D721Med (cell line): ENCODE data around the gene NEB.

Experiments used
- DNase-seq: peaks from one replicate; pipeline ENCODE4 v3.0.0; 2011; ENCODE audit warnings: low spot score; ENCODE audit not compliant: insufficient read length
- FAIRE-seq: peaks from 2 replicates; lab custom pipeline; 2011; peaks lifted over from hg19 to GRCh38; lab: Jason Lieb, UNC
- CTCF ChIP-seq: IDR thresholded peaks from 2 replicates; pipeline ENCODE4 v1.5.1; 2012; ENCODE audit warnings: mild to moderate bottlenecking, control low read depth; ENCODE audit not compliant: insufficient read depth; ENCODE audit errors: missing control alignments

The NEB gene

GRCh38 chr2:151543876-151544275 lies 190.4 kb downstream of the NEB start:
- FAIRE-seq (no peak), DNase-seq (no peak)
- no peak for TF ChIP-seq CTCF

GRCh38 chr2:151534001-151534400 lies 200.3 kb downstream of the NEB start:
- no peak for TF ChIP-seq CTCF
- FAIRE-seq (no peak), DNase-seq (no peak)

- no peak for FAIRE-seq
- no peak for TF ChIP-seq CTCF
- DNase-seq = no peak
Measured at GRCh38 chr2:151533127-151533526, 201.1 kb downstream of the NEB start.

- DNase-seq (no peak), FAIRE-seq (no peak)
- no peak for TF ChIP-seq CTCF
Measured at GRCh38 chr2:151526572-151527090, 207.6 kb downstream of the NEB start.

- no peak for DNase-seq
- no peak for FAIRE-seq
Measured at GRCh38 chr2:151525821-151526373, 208.4 kb downstream of the NEB start.

GRCh38 chr2:151523850-151524249 lies 210.4 kb downstream of the NEB start:
- FAIRE-seq (no peak), DNase-seq (no peak)
- TF ChIP-seq CTCF = no peak

More at GRCh38 chr2:151525821-151526373, 208.4 kb downstream of the NEB start:
- TF ChIP-seq CTCF = no peak

GRCh38 chr2:151522556-151522955 lies 211.7 kb downstream of the NEB start:
- TF ChIP-seq CTCF = no peak
- no peak for FAIRE-seq

More at GRCh38 chr2:151522556-151522955, 211.7 kb downstream of the NEB start:
- DNase-seq = no peak
